Right lobe of liver (tissue), 4 donors: ENCODE results near the gene MFRP.

Experiments
- POLR2A ChIP-seq: fragments of 450-650 bp; IDR thresholded peaks from one replicate; pipeline ENCODE4 v1.6.1; 2017; ENCODE audit warnings: antibody characterized with exemption, mild to moderate bottlenecking
- TF ChIP-seq, protein P1 (sequence below), 4 donors: fragments of 200-600 bp in 3 of 4; fragments of 450-650 bp in 1 of 4; IDR thresholded peaks; one replicate each; pipeline versions ENCODE4 v1.5.1 to v1.8.0; 2016 to 2022; ENCODE audit warnings: antibody characterized with exemption in 4 of 4, mild to moderate bottlenecking in 2 of 4
- donor health status: DM: no; HTN: no; CAD: no.
- donor health status: DM: no; HTN: no; CAD: no.
- donor health status: DM: no; HTN: yes; CAD: no.

DNA sequence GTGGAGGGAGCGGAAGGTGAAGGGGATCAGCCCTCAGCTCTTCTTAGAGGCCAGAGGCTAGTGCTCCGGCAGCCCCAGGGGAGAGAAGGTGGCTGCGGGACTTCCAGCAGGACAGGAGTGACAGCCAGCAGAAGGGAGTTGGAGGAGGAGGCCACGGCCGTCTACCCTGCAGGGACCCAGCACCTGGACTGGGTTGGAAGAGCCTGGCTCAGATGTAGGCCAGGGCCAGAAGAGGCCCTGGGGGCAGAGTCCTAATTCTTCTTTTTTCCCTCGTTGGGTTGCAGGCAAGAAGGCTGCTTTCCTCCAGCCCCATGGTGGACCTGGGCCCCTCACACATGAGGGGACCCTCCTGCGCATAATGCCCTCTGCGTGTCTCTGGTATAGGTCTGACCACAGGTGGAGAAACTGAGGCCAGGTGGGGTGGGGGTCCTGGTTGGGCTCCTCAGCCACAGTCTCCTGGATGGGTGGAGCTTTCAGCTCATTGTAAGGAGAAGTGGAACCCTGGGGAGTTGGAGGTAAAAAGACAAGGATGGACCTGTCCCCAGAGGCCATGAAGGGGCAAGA, 27.3 kb downstream of the MFRP start:
- TF ChIP-seq, protein P1, sequence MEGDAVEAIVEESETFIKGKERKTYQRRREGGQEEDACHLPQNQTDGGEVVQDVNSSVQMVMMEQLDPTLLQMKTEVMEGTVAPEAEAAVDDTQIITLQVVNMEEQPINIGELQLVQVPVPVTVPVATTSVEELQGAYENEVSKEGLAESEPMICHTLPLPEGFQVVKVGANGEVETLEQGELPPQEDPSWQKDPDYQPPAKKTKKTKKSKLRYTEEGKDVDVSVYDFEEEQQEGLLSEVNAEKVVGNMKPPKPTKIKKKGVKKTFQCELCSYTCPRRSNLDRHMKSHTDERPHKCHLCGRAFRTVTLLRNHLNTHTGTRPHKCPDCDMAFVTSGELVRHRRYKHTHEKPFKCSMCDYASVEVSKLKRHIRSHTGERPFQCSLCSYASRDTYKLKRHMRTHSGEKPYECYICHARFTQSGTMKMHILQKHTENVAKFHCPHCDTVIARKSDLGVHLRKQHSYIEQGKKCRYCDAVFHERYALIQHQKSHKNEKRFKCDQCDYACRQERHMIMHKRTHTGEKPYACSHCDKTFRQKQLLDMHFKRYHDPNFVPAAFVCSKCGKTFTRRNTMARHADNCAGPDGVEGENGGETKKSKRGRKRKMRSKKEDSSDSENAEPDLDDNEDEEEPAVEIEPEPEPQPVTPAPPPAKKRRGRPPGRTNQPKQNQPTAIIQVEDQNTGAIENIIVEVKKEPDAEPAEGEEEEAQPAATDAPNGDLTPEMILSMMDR (IDR thresholded peaks at IDR 0.05), result no peak
- no peak for TF ChIP-seq POLR2A
